ENCODE data around the gene DMRTB1.

Gene DMRTB1

DNA sequence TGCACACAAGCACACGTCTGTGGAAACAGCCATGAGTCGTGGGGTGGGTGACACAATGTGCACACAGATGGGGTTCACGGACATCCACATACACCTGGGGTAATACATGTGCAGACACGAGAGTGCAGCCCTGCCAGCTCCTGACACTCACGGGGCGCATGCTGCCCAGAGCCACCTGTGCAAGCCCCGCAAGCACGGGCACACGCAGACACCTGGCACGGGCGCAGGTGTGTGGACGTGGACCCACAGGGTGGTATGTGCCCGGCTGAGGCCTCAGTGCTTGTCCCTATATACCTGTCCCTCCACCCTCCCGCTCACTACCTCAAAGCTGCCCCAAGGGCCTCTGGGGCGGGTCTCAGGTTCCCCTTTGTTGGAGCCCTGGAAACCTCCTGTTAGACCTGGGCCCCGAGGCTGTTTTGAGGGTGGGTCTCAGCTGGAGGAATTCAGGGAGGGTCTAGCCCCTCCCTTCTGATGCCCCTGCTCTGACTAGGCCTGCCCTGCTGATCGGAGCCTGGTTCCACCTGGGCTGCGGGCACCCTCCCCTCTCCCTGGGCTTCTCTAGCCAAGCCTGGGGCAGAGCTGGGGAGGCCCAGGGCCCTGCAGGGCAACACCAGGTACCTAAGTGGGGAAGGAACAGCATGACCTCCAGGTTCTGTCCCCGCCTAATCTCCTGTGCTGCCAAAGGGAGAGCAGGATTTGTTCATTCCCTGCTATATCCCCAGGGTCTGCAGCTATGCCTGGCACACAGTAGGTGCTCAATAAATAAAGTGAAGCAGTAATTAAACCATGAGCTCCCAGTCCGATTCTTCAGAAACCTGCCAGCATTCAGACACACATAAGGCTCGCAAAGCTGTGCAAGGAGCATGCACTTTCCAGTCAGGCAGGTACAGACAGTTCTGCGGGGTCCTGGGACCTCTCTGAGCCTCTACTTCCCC, 49.1 kb downstream of the DMRTB1 start:
- no peak for DNase-seq (ENCODE audit: low read depth in 3 of 3)

- no peak for DNase-seq (ENCODE audit: low read depth in 3 of 3)
These were observed 49.9 kb downstream of the DMRTB1 start for GRCh38 chr1:53508991-53509666.

DNA sequence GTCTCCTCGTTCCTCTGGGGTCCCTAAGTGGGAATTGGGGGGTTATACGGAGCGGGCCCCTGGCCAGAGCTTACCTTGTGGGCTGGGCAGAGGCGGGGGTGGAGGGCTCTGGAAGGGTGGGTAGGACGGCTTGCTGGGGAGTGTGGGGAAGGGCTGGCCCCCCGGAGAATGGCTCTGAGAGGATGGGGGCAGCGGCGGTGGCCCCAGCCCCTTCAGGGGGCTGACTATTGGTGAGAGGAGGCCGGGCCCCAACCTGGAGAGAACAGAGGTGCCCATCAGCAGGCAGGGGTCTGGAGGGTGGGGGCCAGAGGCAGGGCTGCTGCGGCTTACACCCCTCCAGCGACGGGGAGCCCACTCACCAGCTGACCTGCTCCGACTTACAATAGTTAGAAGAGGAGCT, 50.6 kb downstream of the DMRTB1 start:
- DNase-seq (ENCODE audit: low read depth in 3 of 3), result no peak

- DNase-seq (ENCODE audit: low read depth in 3 of 3), result no peak
These were observed 51.0 kb downstream of the DMRTB1 start for GRCh38 chr1:53510215-53510614.

DNA sequence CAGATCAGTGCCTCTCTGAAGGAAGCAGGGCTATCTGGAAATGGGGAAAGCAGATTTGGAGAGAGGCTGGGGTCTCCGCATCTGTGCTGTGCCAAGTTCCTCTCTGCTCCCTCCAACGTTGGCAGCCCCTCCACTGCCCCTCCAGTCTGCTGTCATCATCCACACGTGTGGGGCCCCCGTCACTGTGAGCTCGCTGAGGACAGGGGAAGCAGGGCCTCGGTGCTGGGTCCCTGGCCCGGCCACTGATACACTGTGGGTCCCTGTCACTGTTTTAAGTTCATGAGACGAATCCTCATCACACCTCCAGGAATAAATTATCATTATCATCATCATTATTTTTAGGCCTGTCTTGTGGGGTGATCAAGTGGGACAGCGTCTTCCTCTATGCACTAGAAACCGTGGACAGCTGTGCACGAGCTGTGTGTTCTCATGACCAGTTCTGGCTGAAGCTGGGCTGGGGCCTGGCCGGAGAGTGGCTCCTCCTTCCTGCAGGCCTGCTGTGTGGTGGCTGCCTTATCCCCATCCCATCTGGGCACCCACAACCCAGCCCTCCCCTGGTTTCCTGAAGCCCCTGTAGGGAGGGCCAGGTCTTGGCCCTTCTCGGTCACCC, 52.2 kb downstream of the DMRTB1 start:
- DNase-seq (ENCODE audit: low read depth in 3 of 3), result no peak

DNA sequence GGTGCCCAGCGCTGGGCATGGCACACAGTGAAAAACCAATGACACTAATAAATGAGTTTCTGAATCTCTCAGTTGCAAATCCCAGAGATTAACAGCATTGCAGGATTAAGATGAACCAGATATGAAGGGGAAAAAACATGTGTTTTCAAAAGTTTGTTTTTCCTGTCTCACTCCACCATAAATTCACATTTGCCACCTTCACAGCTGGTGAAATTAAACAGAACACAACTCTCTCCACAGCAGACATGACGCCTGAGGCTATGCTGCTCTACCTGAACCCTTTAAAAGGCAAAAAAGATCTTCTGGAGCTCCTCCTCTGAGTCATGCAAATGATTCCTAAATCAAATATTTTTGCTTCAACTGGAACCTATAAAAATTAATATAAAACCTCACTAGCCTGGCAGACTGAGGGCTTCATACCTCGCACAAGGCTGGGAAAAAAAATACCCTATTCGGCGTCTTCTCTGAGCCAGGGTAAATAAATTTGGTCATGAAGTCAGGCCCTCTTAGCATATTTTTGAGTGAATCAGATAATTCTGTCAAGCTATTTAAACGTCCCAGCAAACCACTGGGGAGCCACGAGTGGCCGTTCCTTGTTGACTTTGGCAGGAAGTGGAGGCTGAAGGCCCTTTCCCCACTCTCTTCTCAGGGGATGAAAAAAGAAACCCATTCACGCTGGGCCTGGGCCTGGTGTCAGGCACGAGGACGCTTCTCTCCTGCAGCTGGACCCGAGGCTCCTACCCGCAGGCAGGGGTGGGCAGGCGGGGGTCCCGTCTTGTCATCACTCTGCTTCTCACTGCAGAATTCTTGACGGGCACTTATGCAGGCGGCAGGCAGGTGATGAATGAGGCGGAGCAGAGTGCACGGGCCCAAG, 53.0 kb downstream of the DMRTB1 start:
- no peak for DNase-seq (ENCODE audit: low read depth in 3 of 3)

GRCh38 chr1:53512807-53513755, 53.9 kb downstream of the DMRTB1 start:
- no peak for DNase-seq (ENCODE audit: low read depth in 3 of 3)

GRCh38 chr1:53513846-53514245, 54.6 kb downstream of the DMRTB1 start:
- no peak for DNase-seq (ENCODE audit: low read depth in 3 of 3)

DNA sequence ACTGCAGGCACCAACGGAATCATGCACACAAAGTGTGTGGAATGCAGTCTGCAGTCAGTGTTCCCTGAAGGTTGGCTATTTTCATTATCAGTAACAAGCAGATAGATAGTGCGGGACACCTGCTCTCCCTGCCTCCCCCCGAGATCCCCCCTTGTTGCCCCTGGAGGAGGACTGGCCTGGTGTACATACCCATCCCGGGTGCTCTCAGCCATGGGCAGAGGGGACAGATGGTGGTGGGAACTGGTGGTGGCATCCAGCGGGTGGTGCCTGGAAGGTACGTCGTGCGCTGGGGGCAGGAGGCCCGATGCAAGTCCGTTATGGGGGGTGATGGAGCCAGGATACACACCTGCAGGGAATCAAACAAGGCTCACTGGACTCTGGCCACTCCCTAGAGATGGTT, 55.2 kb downstream of the DMRTB1 start:
- no peak for DNase-seq (ENCODE audit: low read depth in 3 of 3)

DNA sequence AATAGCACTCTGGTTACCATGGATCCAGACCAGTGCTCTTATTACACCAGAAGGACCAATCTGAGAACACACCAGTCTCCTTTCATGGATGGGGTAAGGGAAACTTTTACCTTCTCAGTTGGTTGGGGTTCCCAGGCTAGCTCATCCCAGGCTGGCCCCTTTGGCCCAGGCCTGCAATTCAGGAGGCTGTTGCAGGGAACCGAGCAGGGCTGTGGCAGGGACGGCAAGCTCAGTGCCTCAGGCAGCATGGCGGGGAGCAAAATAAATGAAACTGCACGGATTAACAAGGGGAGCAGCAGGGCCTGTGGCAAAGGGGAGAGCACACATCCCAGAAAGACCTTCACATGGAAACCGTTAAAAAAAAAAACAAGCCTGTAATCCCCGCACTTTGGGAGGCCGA, 57.0 kb downstream of the DMRTB1 start:
- no peak for DNase-seq (ENCODE audit: low read depth in 3 of 3)

All from stimulated activated CD4-positive, alpha-beta T cell treated with anti-CD3 and anti-CD28 coated beads, TNF-alpha, amount 100 ng/mL, for 24 hours (primary cell).